Superior temporal gyrus (tissue), 1 donor: ENCODE results near the gene APEH.

Experiments
- DNase-seq: peaks from one replicate; pipeline ENCODE4 v3.0.0-alpha.2; 2016; ENCODE audit errors: extremely low spot score

The APEH gene

DNA sequence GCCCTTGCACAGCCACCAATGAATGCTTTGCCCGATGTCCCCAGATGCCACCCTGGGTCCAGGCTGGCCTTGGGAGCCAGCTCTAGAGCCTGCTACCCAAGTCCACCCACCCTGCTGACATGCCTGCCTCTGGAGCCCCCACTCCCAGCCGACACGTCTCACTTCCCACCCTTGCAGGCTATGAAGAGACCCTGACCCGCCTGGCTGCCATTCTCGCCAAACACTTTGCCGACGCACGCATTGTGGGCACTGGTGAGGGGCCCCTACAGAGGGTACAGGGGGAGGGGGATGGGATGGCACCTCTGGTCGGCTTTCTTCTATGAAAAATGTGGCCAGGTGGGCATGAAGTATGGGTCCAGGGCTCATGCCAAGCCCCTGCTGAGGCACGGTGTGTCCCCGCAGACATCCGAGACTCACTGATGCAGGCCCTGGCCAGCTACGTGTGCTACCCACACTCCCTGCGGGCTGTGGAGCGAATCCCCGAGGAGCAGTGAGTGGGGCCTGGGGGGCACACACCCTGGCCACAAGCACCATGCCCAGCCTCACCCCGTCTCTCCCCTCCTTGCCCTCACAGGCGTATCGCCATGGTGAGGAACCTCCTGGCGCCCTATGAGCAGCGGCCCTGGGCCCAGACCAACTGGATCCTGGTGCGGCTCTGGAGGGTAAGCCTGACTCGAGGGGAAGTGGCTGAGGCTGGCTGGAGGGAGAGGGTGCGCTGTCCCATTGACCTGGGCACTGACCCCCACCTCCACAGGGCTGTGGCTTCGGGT, 39.4 kb downstream of the APEH start:
- no peak for DNase-seq

DNA sequence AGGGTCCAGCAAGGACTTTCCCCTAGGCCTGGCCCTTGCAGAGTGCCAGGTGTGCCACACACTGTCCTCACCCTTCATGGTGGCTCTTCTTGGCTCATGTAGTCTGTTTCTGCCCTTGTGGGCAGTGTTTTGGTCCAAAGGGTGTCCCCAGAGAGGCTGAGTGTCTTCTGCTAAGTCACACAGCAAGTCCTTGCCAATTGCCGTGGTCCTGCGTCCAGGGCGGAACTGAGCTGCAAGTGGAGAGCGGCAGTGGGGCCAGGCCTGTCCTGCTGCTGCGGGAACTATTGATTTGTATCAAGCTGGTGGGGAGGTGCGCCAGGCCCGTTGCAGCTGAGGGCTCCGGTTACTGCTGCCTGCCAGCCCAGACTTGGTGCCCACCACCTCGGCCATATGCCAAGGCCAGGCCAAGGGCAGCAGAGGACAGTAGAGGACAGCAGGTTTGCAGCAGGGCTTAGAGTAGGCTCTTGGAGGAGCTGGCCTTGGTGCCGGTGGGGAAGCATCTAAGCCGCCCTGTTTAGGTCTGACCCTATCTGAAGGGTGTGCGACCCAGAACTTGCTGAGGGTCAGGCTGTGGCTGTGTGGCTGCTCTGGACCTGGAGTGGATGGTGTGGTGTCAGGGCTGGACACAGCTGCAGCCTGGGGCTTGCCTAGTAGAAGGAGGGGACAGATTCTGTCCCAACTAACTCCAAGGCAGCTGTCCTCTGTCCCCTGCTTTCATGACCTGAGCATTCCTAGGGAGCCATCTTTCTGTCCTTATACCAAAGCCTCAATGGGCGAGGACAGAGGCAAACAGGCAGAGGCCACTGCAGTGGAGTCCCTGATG, 40.8 kb downstream of the APEH start:
- DNase-seq: no peak

DNA sequence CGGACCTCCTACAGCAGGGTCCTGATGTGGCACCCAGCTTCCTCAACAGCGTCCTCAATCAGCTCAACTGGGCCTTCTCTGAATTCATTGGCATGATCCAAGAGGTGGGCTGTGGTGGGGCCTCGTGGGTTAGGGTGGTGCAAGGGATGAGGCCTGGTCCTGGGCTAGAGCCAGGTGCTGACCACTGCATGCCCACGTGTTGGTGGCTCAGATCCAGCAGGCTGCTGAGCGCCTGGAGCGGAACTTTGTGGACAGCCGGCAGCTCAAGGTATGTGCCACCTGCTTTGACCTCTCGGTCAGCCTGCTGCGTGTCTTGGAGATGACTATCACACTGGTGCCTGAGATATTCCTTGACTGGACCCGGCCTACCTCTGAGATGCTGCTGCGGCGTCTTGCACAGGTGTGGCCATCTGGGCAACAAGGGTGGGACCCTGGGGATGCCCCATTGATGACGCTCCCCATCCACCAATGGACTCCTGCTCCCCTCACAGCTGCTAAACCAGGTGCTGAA, 41.5 kb downstream of the APEH start:
- no peak for DNase-seq

DNA sequence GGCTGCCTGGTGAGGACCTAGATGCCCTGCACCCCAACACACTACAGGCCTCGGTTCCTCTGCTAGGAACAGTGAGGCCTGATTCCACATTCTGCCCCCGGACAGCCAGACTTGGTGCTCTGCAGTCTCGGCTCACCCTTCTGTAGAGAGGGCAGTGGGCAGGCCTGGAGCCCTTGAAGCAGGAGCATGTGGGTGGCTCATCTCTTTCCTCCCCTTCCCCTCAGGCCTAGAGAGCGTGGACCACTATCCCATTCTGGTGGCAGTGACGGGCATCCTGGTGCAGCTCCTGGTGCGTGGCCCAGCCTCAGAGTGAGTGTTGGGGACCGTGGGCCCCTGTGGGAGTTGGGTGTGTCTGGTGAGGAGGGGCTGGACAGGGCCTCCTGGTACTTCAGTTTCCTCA, 42.0 kb downstream of the APEH start:
- DNase-seq: no peak

DNA sequence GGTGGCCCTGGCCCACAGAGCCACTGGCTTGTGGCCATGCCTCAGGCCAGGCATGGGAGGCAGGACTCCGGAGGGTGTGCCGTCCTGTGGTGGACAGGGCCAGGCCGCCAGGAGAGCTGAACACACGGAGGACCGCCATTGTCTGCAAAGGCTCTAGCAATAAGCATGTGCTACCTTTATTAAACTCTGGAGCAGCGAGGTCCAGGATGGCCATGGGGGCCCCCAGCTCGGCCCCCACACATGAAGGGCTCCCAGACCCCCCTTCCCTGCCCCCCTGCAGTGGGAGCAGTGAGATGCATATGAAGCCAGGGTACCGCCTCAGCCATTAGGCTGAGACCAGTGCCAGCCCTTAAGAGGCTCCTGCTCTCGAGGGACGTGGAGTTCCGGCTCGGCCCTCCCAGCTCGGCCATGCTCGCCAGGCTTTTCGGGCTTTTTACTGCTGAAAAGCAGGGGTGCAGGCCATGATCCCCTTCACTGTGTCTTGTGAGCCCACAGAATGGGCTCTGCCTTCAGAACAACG, 42.6 kb downstream of the APEH start:
- no peak for DNase-seq

DNA sequence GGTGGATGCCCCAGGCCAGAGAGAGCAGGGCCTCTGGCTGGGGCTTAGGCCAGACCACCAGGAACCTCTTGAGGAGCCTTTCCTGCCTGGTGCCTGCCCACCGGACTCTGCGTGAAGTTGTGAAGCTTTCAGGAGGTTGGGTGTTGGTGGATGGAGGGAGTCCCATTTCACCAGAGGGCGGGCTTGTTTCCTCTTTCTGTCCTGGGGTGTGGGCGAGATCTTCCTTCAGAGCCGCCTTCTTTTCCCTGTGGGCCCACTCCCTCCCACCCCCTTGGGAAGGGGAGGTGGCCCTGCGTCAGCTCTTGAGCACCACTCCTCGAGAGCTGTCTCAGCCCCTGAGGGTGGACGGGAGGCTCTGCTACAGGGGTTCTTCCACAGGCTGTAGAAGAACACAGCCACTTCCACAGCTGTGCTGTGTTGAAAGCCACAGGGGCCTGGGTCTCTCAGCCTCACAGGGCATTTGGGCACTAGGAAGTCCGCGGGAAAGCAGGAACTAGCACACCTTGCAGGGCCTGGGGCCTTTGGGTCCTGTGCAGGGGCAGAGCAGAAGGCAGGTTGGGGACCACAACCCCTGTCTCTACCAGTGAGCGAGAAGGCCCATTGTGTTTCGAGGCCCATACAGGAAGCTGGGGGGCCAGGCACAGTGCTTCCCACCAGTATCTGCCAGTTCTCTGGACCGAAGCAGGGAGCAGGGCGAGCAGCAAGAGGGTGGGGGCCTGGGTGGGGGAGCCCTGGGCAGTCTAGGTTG, 43.2 kb downstream of the APEH start:
- DNase-seq: no peak

DNA sequence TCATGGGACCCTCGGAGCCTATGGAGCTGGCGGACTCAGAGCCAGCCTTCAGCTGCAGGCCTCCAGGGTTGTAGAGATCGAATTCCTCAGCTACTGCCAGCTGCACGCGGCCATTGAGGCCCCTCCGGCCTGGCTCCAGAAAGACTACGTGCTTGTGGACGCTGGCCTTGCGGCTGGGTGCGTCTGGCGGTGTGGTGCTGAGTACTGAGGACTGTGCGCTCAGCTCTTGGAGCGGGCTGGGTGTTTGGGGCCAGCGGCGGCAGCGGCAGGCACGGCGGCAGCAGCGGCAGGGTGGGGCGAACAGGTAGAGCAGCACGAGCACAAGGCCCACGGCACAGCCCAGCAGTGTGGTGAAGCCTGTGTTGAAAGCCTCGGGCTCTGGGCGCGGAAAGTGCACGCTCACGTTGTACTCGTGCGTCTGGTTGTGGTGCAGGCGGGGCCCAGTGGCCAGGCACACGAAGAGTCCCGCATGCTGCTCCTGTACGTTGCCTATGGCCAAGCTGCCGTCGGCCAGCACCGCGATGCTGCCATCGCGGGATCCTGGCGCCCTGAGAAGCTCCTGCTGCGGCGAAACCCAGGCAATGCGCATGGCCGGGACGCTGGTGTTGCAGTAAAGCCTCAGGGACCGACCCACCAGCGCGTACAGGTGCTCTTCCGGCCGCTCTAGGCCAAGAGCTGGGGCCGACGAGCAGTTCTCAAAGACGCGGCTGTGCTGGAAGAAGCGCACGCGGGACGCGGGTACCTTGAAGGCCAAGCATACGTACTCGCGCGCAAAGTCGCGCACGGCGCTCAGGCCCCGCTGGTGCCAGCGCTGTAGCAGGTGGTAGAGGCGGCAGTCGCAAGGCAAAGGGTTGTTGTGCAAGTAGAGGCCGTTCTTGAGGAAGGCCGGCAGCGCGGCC, 44.1 kb downstream of the APEH start:
- DNase-seq: no peak

DNA sequence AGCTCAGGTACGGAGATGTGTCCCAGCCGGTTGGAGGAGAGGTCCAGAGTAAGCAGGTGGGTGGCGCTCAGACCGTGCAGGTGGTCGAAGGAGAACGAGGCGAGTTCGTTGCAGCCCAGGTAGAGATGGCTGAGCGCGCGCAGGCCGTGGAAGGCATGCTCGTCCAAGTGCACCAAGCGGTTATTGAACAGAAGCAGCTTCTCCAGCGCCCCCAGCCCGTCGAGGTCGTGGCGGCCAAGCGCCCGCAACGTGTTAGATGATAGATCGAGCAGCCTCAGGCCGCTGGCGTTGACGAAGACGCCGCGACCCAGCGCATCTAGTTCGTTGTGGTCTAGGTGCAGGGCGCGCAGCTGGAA, 44.7 kb downstream of the APEH start:
- no peak for DNase-seq

DNA sequence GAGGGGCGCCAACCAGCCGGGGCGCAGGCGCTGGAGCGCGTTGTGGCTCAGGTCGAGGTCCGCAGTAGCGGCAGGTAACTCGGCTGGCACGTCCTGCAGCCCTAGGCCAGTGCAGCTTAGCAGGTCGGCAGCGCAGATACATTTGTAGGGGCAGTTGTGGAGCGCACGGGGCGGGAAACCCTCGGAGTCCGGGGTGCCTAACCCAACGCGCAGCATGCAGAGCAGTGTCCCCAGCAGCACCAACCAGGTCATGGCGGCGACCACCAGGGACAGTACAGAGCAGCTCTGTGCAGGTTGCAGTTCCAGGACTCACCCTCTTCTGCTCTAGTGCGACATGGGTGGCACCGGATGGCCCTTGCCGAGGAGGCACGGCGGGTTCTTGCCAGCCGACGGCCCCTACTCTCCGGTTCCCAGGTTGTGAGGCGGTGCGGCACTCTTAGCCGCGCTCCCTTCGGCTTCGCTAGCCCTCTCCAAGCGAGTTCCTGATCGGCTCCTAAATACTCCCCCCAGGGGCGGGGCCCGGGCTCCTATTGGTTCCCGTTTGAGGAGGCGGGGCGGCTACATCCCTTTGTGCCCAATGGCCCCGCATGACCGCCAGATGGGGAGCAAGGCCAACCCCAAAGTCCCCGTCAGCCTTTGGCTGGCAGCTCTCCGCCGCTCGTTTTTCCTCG, 45.2 kb downstream of the APEH start, which contains the start of gene AMIGO3:
Gene AMIGO3 (minus strand): TSS at position 471 of the 671 bp plus-strand sequence. CDS start 219 bp downstream, at position 252.
- DNase-seq: peak; percentile 96

DNA sequence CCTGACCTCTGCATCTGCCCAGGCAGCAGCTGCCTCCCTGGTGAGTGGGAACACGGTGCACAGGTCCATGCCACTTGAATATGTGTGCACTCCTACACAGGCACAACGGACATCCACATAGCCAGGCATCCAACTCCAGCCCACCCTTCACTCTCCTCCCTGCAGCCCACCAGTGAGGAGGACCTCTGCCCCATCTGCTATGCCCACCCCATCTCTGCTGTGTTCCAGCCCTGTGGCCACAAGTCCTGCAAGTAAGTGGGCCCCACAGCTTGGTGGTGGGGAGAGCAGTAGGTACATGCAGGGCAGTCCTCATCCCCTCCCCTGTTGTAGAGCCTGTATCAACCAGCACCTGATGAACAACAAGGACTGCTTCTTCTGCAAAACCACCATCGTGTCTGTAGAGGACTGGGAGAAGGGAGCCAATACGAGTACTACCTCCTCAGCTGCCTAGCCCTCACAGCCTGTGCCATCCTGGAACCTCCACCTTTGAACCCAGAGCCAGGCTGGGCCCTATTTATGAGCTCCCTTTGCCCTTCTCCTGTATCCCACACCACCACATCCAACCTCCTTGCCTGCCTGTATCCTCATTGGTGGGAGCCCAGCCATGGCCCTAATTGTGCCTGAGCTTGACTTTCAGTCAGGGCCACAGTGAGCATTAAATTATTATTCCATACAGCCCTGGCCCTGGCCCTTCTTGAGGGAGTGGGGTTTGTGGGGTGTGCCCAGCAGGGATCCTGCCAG, 46.9 kb downstream of the APEH start:
- DNase-seq: no peak

DNA sequence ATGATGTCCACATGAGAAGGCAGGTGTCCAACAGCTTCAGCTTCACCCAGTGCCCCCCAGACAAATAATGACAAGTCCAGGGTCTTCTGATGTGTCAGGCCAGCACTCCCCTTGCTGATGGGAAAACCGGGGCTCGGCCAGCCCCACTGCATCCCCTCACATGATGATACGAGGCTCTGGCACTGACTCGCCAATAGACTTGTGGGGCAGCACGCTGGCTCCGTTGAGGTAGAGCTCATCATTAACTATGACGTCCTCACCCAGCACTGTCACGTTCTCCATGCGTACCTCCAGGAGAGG, 47.4 kb downstream of the APEH start:
- no peak for DNase-seq

DNA sequence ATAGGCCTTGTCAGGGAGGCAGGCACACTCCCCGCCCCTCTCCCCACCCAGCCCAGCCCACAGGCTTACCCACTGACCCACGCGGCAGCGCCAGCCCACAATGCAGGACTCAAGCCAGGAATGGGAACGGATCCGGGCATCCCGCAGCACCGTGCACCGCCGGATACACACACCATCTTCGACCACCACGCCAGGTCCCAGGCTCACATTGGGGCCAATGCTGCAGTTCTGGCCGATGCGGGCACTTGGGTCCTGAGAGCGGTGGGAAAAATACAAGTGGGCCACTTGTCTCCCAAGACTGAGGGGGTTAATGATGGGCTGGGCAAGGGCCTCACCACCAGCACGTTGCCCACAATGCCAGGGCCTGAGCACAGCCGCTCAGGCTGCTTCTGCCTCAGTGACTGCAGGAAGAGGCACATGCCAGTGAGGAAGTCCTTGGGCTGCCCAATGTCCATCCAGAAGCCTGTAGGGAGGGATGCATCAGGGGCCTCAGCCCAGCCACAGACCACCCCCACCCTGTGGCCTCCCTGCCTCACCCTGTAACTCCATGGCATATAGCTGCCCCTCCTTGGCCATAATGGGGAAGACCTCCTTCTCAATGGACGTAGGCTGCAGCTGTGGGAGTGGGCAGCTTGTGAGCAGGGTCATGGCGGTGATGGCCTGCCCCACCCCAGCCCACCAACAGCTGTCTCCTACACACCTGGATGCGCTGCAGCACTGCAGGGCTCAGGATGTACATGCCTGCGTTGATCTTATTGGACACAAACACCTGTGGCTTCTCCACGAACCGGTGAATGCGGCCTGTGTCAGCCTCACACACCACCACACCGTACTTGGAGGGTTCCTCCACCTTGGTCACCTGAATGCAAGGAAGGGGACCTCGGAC, 48.0 kb downstream of the APEH start:
- DNase-seq: no peak

DNA sequence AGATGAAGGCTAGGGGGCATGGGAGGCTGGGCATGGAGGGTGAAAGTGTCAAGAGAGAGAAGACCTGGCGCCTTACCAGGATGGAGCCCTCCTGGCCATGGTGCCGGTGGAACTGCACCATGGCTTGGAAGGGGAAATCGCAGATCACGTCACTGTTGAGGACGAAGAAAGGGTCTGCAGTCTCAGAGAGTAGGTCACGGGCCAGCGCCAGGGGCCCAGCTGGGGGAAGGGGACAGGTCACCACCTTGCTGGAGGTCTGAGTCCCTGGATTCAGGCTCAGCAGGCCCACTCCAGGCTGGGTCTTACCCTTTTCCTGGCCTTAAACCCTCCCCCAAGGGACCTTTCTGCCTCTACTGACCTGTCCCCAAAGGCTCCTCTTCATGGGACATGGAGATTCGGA, 48.7 kb downstream of the APEH start:
- no peak for DNase-seq

DNA sequence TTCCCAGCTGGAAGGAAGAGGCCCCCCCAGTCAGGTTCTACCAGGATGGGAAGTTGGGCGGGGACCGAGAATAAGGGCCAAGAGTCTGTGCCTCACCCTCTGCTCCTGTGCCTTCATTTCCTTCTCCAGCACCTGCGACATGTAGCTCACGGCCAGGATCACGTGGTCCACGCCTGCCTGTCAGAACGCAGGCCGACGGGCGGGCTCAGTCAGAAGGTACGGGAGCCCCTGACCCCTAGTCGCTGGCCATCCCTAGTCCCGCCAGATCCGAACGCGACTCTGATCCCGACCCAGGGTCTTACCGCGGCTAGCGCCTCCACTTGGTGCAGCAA, 49.1 kb downstream of the APEH start:
- no peak for DNase-seq

DNA sequence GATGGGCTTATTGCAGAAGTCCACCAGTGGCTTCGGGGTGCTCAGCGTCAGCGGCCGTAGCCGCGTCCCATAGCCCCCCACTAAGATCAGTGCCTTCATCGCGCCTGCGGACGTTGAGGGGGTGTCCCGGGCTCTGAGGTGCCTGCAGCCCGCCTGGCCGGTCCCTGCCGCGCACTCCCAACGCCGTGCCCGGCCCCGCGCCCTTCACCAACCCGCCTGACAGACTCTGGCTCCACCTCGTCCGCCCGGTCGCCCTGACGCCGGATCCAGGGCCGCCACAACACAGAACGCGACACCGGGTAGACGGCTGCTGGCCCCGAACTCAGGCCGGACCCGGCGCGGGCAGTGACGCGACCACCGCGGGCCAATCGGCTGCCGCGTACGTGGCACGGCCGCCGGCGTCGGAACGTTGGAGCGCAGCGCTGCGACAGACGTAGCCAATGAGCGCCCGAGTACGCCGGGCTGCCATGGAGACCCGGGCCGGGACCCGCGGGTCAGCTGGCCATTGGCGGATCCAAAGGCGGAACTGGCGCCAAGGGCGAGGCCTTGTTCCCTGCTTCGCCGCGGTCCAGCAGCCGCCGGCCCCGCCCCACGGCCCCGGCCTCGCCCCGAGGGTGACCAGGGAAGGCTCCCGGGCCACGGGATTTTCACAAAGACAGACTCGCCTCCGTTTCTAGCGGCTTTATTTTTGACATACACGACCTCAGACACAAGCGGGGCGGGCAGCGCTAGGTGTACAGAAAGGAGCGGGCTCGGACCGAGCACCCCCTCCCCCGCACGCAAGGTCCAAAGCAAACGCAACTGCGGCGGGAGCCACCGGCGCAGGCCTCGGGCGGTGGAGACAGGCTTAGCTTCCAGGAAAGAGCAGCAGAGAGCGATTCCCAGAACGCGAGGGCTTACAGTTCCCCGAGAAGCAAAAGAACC, 49.7 kb downstream of the APEH start, which contains the start of gene GMPPB:
Gene GMPPB (minus strand): TSS at position 324 of the 924 bp plus-strand sequence. CDS start 225 bp downstream, at position 99.
- peak; percentile 96 for DNase-seq

DNA sequence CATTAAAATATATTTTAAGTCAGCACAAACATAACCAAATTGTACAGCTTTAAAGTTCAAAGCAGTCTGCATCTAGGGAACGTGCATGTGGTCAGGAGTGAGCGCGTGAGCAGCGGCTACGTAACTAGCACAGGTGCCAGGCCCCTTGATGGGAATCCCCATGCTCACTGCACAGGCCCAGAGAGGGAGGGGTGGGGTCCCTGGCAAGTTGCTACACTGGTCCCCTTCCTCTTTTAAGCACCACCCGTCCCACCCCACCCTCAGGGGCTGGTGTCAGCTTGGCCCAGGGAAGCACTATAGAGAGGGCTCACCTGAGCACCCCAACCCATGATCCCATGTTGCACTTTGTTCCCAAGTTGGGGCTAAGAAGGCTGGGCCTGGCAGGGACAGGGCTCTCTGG, 50.4 kb downstream of the APEH start:
- no peak for DNase-seq

DNA sequence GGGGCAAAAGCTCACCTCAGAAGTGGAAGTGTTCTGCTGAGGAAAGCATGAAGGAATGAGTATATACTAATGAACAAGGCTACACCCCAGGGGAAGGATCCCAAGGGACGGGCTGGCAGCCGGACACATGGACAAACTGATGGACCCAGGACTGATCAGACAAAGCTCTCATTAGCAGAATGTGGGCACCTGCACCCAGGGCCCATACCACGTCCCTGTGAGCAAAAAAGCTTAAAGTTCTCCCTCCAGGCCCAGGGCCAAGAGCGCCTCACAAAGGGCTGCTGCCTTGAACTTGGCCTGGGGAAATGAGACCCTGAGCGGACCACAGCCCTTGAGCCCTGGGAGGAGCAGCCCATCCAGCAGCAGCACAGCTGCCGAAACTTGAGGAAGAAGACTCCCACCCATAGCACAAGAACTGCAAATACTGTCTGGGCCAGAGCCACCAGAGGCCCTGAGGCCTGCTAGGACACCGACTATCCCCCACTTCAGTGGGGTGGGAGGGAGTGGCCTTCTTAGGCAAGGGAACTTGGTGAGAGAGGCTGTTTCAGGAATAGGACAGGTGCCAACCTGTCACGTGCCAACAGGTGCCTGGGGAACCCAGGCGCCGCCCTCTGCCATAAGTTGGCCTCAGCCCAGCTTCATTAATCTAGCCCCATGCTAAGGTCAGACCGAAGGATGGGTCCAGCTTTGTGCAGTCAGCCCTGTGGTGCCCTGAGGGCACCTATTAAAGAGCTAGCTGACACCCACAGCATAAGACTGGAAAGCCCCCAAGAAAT, 51.9 kb downstream of the APEH start:
- DNase-seq: no peak
